Vagina (tissue), 2 donors: ENCODE measurements around the gene SENP6.

Source experiments
- POLR2A ChIP-seq, 2 donors: fragments of 450-650 bp; IDR thresholded peaks; one replicate each; pipeline ENCODE4 v1.6.1; 2017; ENCODE audit warnings: antibody characterized with exemption in 2 of 2, mild to moderate bottlenecking in 2 of 2, moderate library complexity in 2 of 2
- POLR2AphosphoS5 ChIP-seq, 2 donors: sonication (generic); formaldehyde crosslinking; IDR thresholded peaks; one replicate each; pipeline ENCODE4 v1.9.0; 2017; ENCODE audit warnings: antibody characterized with exemption in 2 of 2, mild to moderate bottlenecking in 2 of 2, low read depth in 1 of 2; ENCODE audit not compliant: insufficient read depth in 1 of 2

GRCh38 chr6:75611702-75612375, 10.2 kb downstream of the SENP6 start:
- TF ChIP-seq POLR2A (IDR thresholded peaks at IDR 0.05) (no peak), POLR2AphosphoS5 (IDR thresholded peaks at IDR 0.05; ENCODE audit: insufficient read depth in 1 of 2, low read depth in 1 of 2) (no peak)
